Left lung (tissue), 10 donors: Measurements from ENCODE around the gene KMT2C. TPM values are rescaled to one million over a fixed set of nuclear protein-coding genes. Genes with fewer than 3 reads are reported as not detected.

ENCODE experiments used
- ATAC-seq: fragments of 200-7000 bp; cut with Tn5 transposase; one replicate; pipeline ENCODE4 v1.9.1; 2020; ENCODE audit warnings: moderate library complexity
- DNase-seq, 4 donors: peaks; one replicate each; pipeline ENCODE4 v3.0.0-alpha.2; 2013 to 2020
- H3K27ac ChIP-seq, 2 donors: fragments of 200-600 bp; sonication (generic) in 1 of 2; one replicate each; pipeline versions ENCODE4 v1.5.0 to v1.8.0; 2020 to 2021
- H3K27me3 ChIP-seq, 2 donors: fragments of 200-600 bp; sonication (generic) in 1 of 2; one replicate each; pipeline versions ENCODE4 v1.5.0 to v1.8.0; 2020 to 2021
- H3K36me3 ChIP-seq, 2 donors: fragments of 200-600 bp; sonication (generic) in 1 of 2; one replicate each; pipeline versions ENCODE4 v1.5.0 to v1.8.0; 2020 to 2021
- H3K4me1 ChIP-seq, 2 donors: fragments of 200-600 bp; one replicate each; pipeline ENCODE4 v1.8.0; 2021
- H3K4me3 ChIP-seq, 2 donors: fragments of 200-600 bp; sonication (generic) in 1 of 2; one replicate each; pipeline versions ENCODE4 v1.5.0 to v1.8.0; 2020 to 2021; ENCODE audit warnings: mild to moderate bottlenecking in 1 of 2
- H3K9me3 ChIP-seq, 2 donors: fragments of 200-600 bp; sonication (generic) in 1 of 2; one replicate each; pipeline versions ENCODE4 v1.5.0 to v1.8.0; 2020 to 2021
- intact Hi-C, 2 donors: fragments of 100-400 bp; cut with DNase I; formaldehyde crosslinking; loops; one replicate each; pipeline versions ENCODE4 v1.11.2 to v1.14.2; 2022
- polyA plus RNA-seq, 6 donors: library from polyadenylated mRNA; unstranded; fragments of 120-200 nt; gene quantifications; one replicate each; pipeline ENCODE4 v1.2.1, GENCODE V29; 2013; ENCODE audit not compliant: insufficient read length in 6 of 6
- total RNA-seq, 2 donors: library from RNA; stranded (reverse); fragmentation: NEBNext Ultra II Directional; extraction: Animal tissue kit (Norgen Biotek cat#: 25700); gene quantifications; one replicate each; pipeline ENCODE4 v1.2.1, GENCODE V29; 2021
- TF ChIP-seq, protein P1 (sequence below), 2 donors: fragments of 200-600 bp; sonication (generic) in 1 of 2; IDR thresholded peaks; one replicate each; pipeline versions ENCODE4 v1.5.0 to v1.8.0; 2021; ENCODE audit warnings: antibody characterized with exemption in 2 of 2
- donor health status: DM: no; HTN: yes; CAD: no.
- donor health status: DM: no; HTN: no; CAD: no.

The KMT2C gene
- total and polyA plus RNA-seq, 8 donors: 36.4 to 91.4 (median 42.1) TPM

GRCh38 chr7:152148706-152149105 is 287.1 kb downstream of the KMT2C start:
- Histone ChIP-seq H3K4me1 (no peaks in the 10 kb centered on the region), H3K9me3 (no peaks in the 10 kb centered on the region), H3K36me3 (peaks cover 10 to 99% of the 10 kb centered on the region in 2 donors), H3K27me3 (no peaks in the 10 kb centered on the region), H3K4me3 (no peak overlapping the region), H3K27ac (no peak overlapping the region)
- ATAC-seq (no peak), DNase-seq (no peak)
- TF ChIP-seq, protein P1, sequence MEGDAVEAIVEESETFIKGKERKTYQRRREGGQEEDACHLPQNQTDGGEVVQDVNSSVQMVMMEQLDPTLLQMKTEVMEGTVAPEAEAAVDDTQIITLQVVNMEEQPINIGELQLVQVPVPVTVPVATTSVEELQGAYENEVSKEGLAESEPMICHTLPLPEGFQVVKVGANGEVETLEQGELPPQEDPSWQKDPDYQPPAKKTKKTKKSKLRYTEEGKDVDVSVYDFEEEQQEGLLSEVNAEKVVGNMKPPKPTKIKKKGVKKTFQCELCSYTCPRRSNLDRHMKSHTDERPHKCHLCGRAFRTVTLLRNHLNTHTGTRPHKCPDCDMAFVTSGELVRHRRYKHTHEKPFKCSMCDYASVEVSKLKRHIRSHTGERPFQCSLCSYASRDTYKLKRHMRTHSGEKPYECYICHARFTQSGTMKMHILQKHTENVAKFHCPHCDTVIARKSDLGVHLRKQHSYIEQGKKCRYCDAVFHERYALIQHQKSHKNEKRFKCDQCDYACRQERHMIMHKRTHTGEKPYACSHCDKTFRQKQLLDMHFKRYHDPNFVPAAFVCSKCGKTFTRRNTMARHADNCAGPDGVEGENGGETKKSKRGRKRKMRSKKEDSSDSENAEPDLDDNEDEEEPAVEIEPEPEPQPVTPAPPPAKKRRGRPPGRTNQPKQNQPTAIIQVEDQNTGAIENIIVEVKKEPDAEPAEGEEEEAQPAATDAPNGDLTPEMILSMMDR (IDR thresholded peaks at IDR 0.05): no peak
- intact Hi-C loops: no loop called here

- Histone ChIP-seq H3K27ac (no peak overlapping the region), H3K27me3 (no peaks in the 10 kb centered on the region), H3K4me1 (no peaks in the 10 kb centered on the region), H3K9me3 (no peaks in the 10 kb centered on the region), H3K36me3 (peaks cover 5 to 99% of the 10 kb centered on the region in 2 donors), H3K4me3 (no peak overlapping the region)
- intact Hi-C loops: no loop called here
- peak in 1 of 4 donors; percentile 25 for DNase-seq
- peak; percentile 86 for ATAC-seq
- TF ChIP-seq, protein P1 (IDR thresholded peaks at IDR 0.05): peak; percentile 36 to 42
These were observed 289.8 kb downstream of the KMT2C start for GRCh38 chr7:152145853-152146466.

GRCh38 chr7:152144557-152145245 is 291.1 kb downstream of the KMT2C start:
- peaks cover 5 to 99% of the 10 kb centered on the region in 2 donors for H3K36me3 ChIP-seq
- intact Hi-C loops: no loop called here
- ATAC-seq: no peak

GRCh38 chr7:152142976-152143595 is 292.7 kb downstream of the KMT2C start:
- peaks cover 4 to 99% of the 10 kb centered on the region in 2 donors for H3K36me3 ChIP-seq

More at GRCh38 chr7:152144557-152145245, 291.1 kb downstream of the KMT2C start:
- no peaks in the 10 kb centered on the region for H3K9me3 ChIP-seq
- TF ChIP-seq, protein P1 (IDR thresholded peaks at IDR 0.05): no peak
- no peak for DNase-seq
- no peaks in the 10 kb centered on the region for H3K27me3 ChIP-seq
- H3K4me3 ChIP-seq: no peak overlapping the region
- no peaks in the 10 kb centered on the region for H3K4me1 ChIP-seq
- H3K27ac ChIP-seq: no peak overlapping the region

More at GRCh38 chr7:152142976-152143595, 292.7 kb downstream of the KMT2C start:
- TF ChIP-seq, protein P1 (IDR thresholded peaks at IDR 0.05): no peak
- intact Hi-C loops: no loop called here
- DNase-seq (no peak), ATAC-seq (no peak)
- Histone ChIP-seq H3K9me3 (no peaks in the 10 kb centered on the region), H3K27ac (no peak overlapping the region), H3K4me1 (no peaks in the 10 kb centered on the region), H3K27me3 (no peaks in the 10 kb centered on the region), H3K4me3 (no peak overlapping the region)
